ENCODE data around the gene FITM1.
A peak's percentile ranks its signal among the peaks of the same experiment; 100 is the strongest.

FITM1 gene

GRCh38 chr14:24084440-24084839 is 46.0 kb upstream of the FITM1 start:
- H3K79me1 ChIP-seq (ENCODE audit: low read length): no peaks in the 10 kb centered on the region
- H2BK15ac ChIP-seq (replicated peaks; ENCODE audit: low read depth): no peak overlapping the region
- no peak overlapping the region for H2BK5ac ChIP-seq (ENCODE audit: low read length)
- no CpG with 5 or more reads among the region's 2 CpGs for WGBS (ENCODE audit: extremely low coverage, insufficient coverage, low lambda C conversion rate)
- H3K23ac ChIP-seq (ENCODE audit: low read length): no peak overlapping the region
- no peak overlapping the region for H3K18ac ChIP-seq (ENCODE audit: low read length)
- H2AK5ac ChIP-seq (ENCODE audit: low read length): no peak overlapping the region
- H4K5ac ChIP-seq (ENCODE audit: low read length): no peak overlapping the region
- H3K4me1 ChIP-seq (ENCODE audit: control insufficient read depth, low read depth, low read length): peaks cover 9% of the 10 kb centered on the region
- H3K4ac ChIP-seq (ENCODE audit: low read depth, low read length): no peak overlapping the region
- no peak overlapping the region for H3K4me2 ChIP-seq (ENCODE audit: low read length)
- H2BK120ac ChIP-seq (ENCODE audit: low read depth, low read length): no peak overlapping the region
- no peaks in the 10 kb centered on the region for H3K36me3 ChIP-seq (ENCODE audit: control insufficient read depth, insufficient read depth, low read length)
- peak; percentile 31 for DNase-seq
- no peak overlapping the region for H3K27ac ChIP-seq (ENCODE audit: low read depth, low read length)
- H3K4me3 ChIP-seq (ENCODE audit: low read length): no peak overlapping the region
- H3K56ac ChIP-seq (ENCODE audit: low read length): no peak overlapping the region
- no peak overlapping the region for H4K8ac ChIP-seq (ENCODE audit: low read depth, low read length)
- no peaks in the 10 kb centered on the region for H3K79me2 ChIP-seq (ENCODE audit: control insufficient read depth, insufficient read depth, low read length)
- H3K9ac ChIP-seq (ENCODE audit: low read length): no peak overlapping the region
- no peaks in the 10 kb centered on the region for H3K27me3 ChIP-seq (ENCODE audit: insufficient read depth, low read length, poor library complexity)

DNA sequence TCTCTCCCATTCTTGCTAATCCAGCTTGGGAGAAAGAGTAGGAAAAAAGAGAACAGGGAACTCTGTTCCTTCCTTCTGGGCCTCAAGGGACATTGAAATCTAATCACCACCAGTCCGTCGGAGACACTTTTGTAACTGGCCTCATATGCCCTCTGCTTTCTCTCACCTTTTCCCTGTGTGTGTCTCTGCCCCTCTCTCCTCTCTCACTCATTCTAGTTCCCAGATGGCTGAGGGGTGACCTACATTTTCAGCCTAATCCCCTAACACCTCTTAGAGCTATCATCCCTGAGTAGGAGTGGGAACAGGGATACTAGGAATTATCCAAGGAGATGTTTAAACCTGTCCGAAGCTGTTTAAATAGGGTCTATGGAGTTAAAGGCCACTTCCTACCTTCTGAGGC is 45.2 kb upstream of the FITM1 start:
- no peak overlapping the region for H3K4me2 ChIP-seq (ENCODE audit: low read length)
- no peaks in the 10 kb centered on the region for H3K79me1 ChIP-seq (ENCODE audit: low read length)
- H2BK15ac ChIP-seq (replicated peaks; ENCODE audit: low read depth): no peak overlapping the region
- H3K36me3 ChIP-seq (ENCODE audit: control insufficient read depth, insufficient read depth, low read length): no peaks in the 10 kb centered on the region
- no peak overlapping the region for H3K4me3 ChIP-seq (ENCODE audit: low read length)
- DNase-seq: no peak
- H3K27me3 ChIP-seq (ENCODE audit: insufficient read depth, low read length, poor library complexity): no peaks in the 10 kb centered on the region
- H3K18ac ChIP-seq (ENCODE audit: low read length): no peak overlapping the region
- H3K56ac ChIP-seq (ENCODE audit: low read length): no peak overlapping the region
- no peak overlapping the region for H4K5ac ChIP-seq (ENCODE audit: low read length)
- no peak overlapping the region for H2BK120ac ChIP-seq (ENCODE audit: low read depth, low read length)
- no peaks in the 10 kb centered on the region for H3K79me2 ChIP-seq (ENCODE audit: control insufficient read depth, insufficient read depth, low read length)
- no peak overlapping the region for H2AK5ac ChIP-seq (ENCODE audit: low read length)
- H4K8ac ChIP-seq (ENCODE audit: low read depth, low read length): no peak overlapping the region
- H3K4ac ChIP-seq (ENCODE audit: low read depth, low read length): no peak overlapping the region
- WGBS (ENCODE audit: extremely low coverage, insufficient coverage, low lambda C conversion rate): no CpG with 5 or more reads among the region's 3 CpGs
- peaks cover 9% of the 10 kb centered on the region for H3K4me1 ChIP-seq (ENCODE audit: control insufficient read depth, low read depth, low read length)
- no peak overlapping the region for H3K23ac ChIP-seq (ENCODE audit: low read length)
- no peak overlapping the region for H3K27ac ChIP-seq (ENCODE audit: low read depth, low read length)
- H2BK5ac ChIP-seq (ENCODE audit: low read length): no peak overlapping the region
- no peak overlapping the region for H3K9ac ChIP-seq (ENCODE audit: low read length)

DNA sequence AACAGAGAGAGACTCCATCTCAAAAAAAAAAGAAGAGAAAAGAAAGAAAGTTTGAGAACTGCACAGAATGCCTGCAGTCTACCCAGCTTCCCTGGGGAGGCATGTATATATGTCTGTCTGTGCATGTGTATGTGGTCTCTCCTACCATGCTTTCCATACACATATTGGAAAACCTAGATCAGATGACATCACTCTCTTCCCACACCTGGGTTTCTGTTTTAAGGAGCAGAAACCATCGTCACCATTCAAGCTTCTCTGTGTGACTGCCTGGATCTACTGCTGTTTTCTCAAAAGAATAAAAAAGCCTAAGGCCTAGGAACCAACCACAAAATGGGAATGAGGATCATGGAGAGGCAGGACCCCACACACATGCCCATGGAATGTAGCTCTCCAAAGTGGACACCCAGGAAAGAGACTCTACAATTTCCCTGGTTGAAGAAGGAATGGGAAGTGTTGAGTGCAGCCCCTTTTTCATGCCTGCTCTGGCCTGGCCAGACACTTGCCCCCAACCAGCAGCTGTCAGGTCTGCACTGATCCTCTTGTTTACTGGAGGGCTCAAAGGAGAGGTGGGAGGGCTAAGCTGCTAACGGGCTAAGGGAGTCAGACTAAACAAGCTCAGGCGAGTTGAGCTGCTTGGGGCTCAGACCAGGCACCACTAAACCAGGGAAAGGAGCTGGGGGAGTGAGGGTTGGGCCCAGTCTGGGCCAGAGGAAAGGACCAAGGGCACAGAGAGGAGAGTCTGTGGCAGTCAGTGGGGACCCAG is 44.1 kb upstream of the FITM1 start:
- Histone ChIP-seq H2BK120ac (ENCODE audit: low read depth, low read length) (no peak overlapping the region), H4K8ac (ENCODE audit: low read depth, low read length) (no peak overlapping the region), H3K4me3 (ENCODE audit: low read length) (no peak overlapping the region), H3K4me2 (ENCODE audit: low read length) (no peak overlapping the region), H3K23ac (ENCODE audit: low read length) (no peak overlapping the region), H4K5ac (ENCODE audit: low read length) (no peak overlapping the region), H2AK5ac (ENCODE audit: low read length) (no peak overlapping the region), H3K56ac (ENCODE audit: low read length) (no peak overlapping the region), H3K27me3 (ENCODE audit: insufficient read depth, low read length, poor library complexity) (no peaks in the 10 kb centered on the region), H3K36me3 (ENCODE audit: control insufficient read depth, insufficient read depth, low read length) (no peaks in the 10 kb centered on the region), H3K4me1 (ENCODE audit: control insufficient read depth, low read depth, low read length) (peaks cover 7% of the 10 kb centered on the region), H3K4ac (ENCODE audit: low read depth, low read length) (no peak overlapping the region), H3K79me1 (ENCODE audit: low read length) (no peaks in the 10 kb centered on the region), H3K18ac (ENCODE audit: low read length) (no peak overlapping the region), H3K27ac (ENCODE audit: low read depth, low read length) (no peak overlapping the region), H2BK15ac (replicated peaks; ENCODE audit: low read depth) (no peak overlapping the region), H3K79me2 (ENCODE audit: control insufficient read depth, insufficient read depth, low read length) (no peaks in the 10 kb centered on the region), H3K9ac (ENCODE audit: low read length) (no peak overlapping the region), H2BK5ac (ENCODE audit: low read length) (no peak overlapping the region)
- WGBS (ENCODE audit: extremely low coverage, insufficient coverage, low lambda C conversion rate): no CpG with 5 or more reads among the region's 3 CpGs
- DNase-seq: peak; percentile 13

DNA sequence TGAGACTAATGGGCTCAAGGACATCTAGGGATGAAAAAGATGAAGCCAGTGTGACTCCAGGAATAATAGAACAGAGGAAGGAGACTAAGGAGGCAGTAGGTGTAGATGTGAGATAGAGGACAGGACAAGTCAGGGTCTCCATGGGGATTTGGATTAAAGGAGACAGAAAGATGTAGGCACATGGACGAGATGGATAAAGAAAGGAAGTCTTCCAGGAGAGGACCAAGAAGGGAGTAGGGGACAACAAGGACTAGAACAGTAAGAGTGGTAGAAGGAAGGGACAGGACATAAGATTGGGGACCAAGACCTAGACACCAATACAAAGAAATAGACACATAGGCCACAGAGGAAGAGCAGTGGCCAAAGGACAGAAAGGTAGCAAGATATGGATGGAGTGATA is 43.5 kb upstream of the FITM1 start:
- H2BK15ac ChIP-seq (replicated peaks; ENCODE audit: low read depth): no peak overlapping the region
- no peaks in the 10 kb centered on the region for H3K79me1 ChIP-seq (ENCODE audit: low read length)
- H4K8ac ChIP-seq (ENCODE audit: low read depth, low read length): no peak overlapping the region
- H3K27ac ChIP-seq (ENCODE audit: low read depth, low read length): no peak overlapping the region
- H2BK120ac ChIP-seq (ENCODE audit: low read depth, low read length): no peak overlapping the region
- no peak overlapping the region for H3K4ac ChIP-seq (ENCODE audit: low read depth, low read length)
- no peak for DNase-seq
- H3K18ac ChIP-seq (ENCODE audit: low read length): no peak overlapping the region
- H2BK5ac ChIP-seq (ENCODE audit: low read length): no peak overlapping the region
- H3K9ac ChIP-seq (ENCODE audit: low read length): no peak overlapping the region
- H3K79me2 ChIP-seq (ENCODE audit: control insufficient read depth, insufficient read depth, low read length): no peaks in the 10 kb centered on the region
- H3K36me3 ChIP-seq (ENCODE audit: control insufficient read depth, insufficient read depth, low read length): no peaks in the 10 kb centered on the region
- H3K4me3 ChIP-seq (ENCODE audit: low read length): no peak overlapping the region
- H3K56ac ChIP-seq (ENCODE audit: low read length): no peak overlapping the region
- H3K4me2 ChIP-seq (ENCODE audit: low read length): no peak overlapping the region
- H3K23ac ChIP-seq (ENCODE audit: low read length): no peak overlapping the region
- H3K4me1 ChIP-seq (ENCODE audit: control insufficient read depth, low read depth, low read length): peaks cover 4% of the 10 kb centered on the region
- no peaks in the 10 kb centered on the region for H3K27me3 ChIP-seq (ENCODE audit: insufficient read depth, low read length, poor library complexity)
- no peak overlapping the region for H2AK5ac ChIP-seq (ENCODE audit: low read length)
- no CpG with 5 or more reads among the region's 1 CpG for WGBS (ENCODE audit: extremely low coverage, insufficient coverage, low lambda C conversion rate)
- H4K5ac ChIP-seq (ENCODE audit: low read length): no peak overlapping the region

DNA sequence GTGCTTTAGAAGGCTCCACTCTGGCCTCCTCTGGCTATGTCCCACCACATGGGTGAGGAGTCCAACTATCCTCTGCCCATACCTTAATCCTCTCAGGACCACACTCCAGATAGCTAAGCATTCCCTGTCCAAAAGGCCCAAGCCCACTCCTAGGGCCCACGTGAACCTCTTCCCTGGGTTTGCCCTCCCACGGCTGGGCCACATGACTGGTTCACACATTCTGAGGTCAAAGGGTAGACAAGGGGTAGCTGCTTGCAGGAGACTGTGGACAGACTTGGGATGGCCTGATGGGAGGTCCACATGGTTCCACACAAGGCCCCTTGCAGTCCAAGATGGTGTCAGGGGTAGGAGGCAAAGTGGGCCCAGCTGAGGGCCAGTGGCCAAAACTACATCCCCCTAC is 42.4 kb upstream of the FITM1 start:
- Histone ChIP-seq H2BK120ac (ENCODE audit: low read depth, low read length) (no peak overlapping the region), H3K27me3 (ENCODE audit: insufficient read depth, low read length, poor library complexity) (no peaks in the 10 kb centered on the region), H4K8ac (ENCODE audit: low read depth, low read length) (no peak overlapping the region), H3K36me3 (ENCODE audit: control insufficient read depth, insufficient read depth, low read length) (no peaks in the 10 kb centered on the region), H3K18ac (ENCODE audit: low read length) (no peak overlapping the region), H3K4me3 (ENCODE audit: low read length) (no peak overlapping the region), H4K5ac (ENCODE audit: low read length) (no peak overlapping the region), H2AK5ac (ENCODE audit: low read length) (no peak overlapping the region), H3K9ac (ENCODE audit: low read length) (no peak overlapping the region), H3K79me2 (ENCODE audit: control insufficient read depth, insufficient read depth, low read length) (no peaks in the 10 kb centered on the region), H3K79me1 (ENCODE audit: low read length) (no peaks in the 10 kb centered on the region), H3K23ac (ENCODE audit: low read length) (no peak overlapping the region), H3K4ac (ENCODE audit: low read depth, low read length) (no peak overlapping the region), H3K4me2 (ENCODE audit: low read length) (no peak overlapping the region), H3K56ac (ENCODE audit: low read length) (no peak overlapping the region), H3K4me1 (ENCODE audit: control insufficient read depth, low read depth, low read length) (no peaks in the 10 kb centered on the region), H3K27ac (ENCODE audit: low read depth, low read length) (no peak overlapping the region), H2BK5ac (ENCODE audit: low read length) (no peak overlapping the region), H2BK15ac (replicated peaks; ENCODE audit: low read depth) (no peak overlapping the region)
- no CpG with 5 or more reads among the region's 2 CpGs for WGBS (ENCODE audit: extremely low coverage, insufficient coverage, low lambda C conversion rate)
- no peak for DNase-seq

DNA sequence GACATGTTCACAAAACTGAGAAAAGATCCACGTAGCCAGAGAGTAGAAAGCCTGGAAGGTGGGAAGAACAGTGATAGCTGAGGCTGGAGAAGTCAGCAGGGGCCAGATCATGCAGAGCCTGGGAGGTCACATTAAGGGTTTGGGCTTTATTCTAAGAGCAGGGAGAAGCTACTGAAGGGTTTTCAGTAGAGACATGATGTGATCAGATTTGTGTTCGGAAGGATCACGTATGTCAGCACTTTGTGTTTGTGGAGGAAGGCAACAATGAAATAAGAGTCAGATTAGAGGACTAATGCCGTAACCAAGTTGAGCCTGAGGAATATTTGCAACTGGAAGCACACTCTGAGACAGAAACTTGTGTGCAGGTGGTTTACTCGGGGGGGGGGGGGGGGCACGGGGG is 40.6 kb upstream of the FITM1 start:
- Histone ChIP-seq H3K4ac (ENCODE audit: low read depth, low read length) (no peak overlapping the region), H2BK120ac (ENCODE audit: low read depth, low read length) (no peak overlapping the region), H3K79me2 (ENCODE audit: control insufficient read depth, insufficient read depth, low read length) (peaks cover 6% of the 10 kb centered on the region), H3K4me3 (ENCODE audit: low read length) (no peak overlapping the region), H3K79me1 (ENCODE audit: low read length) (peaks cover 2% of the 10 kb centered on the region), H3K27ac (ENCODE audit: low read depth, low read length) (no peak overlapping the region), H3K4me2 (ENCODE audit: low read length) (no peak overlapping the region), H3K4me1 (ENCODE audit: control insufficient read depth, low read depth, low read length) (peaks cover 3% of the 10 kb centered on the region), H2AK5ac (ENCODE audit: low read length) (no peak overlapping the region), H4K5ac (ENCODE audit: low read length) (no peak overlapping the region), H3K9ac (ENCODE audit: low read length) (no peak overlapping the region), H3K27me3 (ENCODE audit: insufficient read depth, low read length, poor library complexity) (no peaks in the 10 kb centered on the region), H2BK15ac (replicated peaks; ENCODE audit: low read depth) (no peak overlapping the region), H2BK5ac (ENCODE audit: low read length) (no peak overlapping the region), H3K23ac (ENCODE audit: low read length) (no peak overlapping the region), H3K18ac (ENCODE audit: low read length) (no peak overlapping the region), H4K8ac (ENCODE audit: low read depth, low read length) (no peak overlapping the region), H3K56ac (ENCODE audit: low read length) (no peak overlapping the region), H3K36me3 (ENCODE audit: control insufficient read depth, insufficient read depth, low read length) (no peaks in the 10 kb centered on the region)
- DNase-seq: no peak
- no CpG with 5 or more reads among the region's 6 CpGs for WGBS (ENCODE audit: extremely low coverage, insufficient coverage, low lambda C conversion rate)
